Mesenchymal stem cell (in vitro differentiated cells and primary cell): ENCODE data around the gene FURIN.
"Not testable (repeated sequence)": the region's sequence is repeated elsewhere in the genome, so short reads cannot be mapped to it uniquely, and the experiment has no call there.

Experiments used
- DNase-seq: peaks from one replicate; pipeline ENCODE4 v3.0.0-alpha.2; 2013
- H2AFZ ChIP-seq: one replicate; pipeline ENCODE4 v1.6.1; 2013; ENCODE audit warnings: low read depth, mild to moderate bottlenecking, control low read depth, inconsistent platforms, low read length, moderate library complexity
- H2AK5ac ChIP-seq: 2 replicates; pipeline ENCODE4 v1.6.1; 2013; ENCODE audit warnings: low read length, moderate library complexity, mild to moderate bottlenecking, inconsistent platforms; ENCODE audit not compliant: severe bottlenecking
- H2BK120ac ChIP-seq: one replicate; pipeline ENCODE4 v1.6.1; 2013; ENCODE audit warnings: low read depth, mild to moderate bottlenecking, inconsistent platforms, low read length, moderate library complexity
- H2BK12ac ChIP-seq, 2 experiments: one replicate each; pipeline ENCODE4 v1.6.1; 2013; ENCODE audit warnings: inconsistent platforms in 2 of 2, low read length in 2 of 2, mild to moderate bottlenecking in 2 of 2, moderate library complexity in 2 of 2, control low read depth in 1 of 2
- H2BK15ac ChIP-seq: one replicate; pipeline ENCODE4 v1.6.1; 2013; ENCODE audit warnings: mild to moderate bottlenecking, low read depth, inconsistent platforms; ENCODE audit not compliant: poor library complexity, severe bottlenecking
- H2BK5ac ChIP-seq: 2 replicates; pipeline ENCODE4 v1.6.1; 2013; ENCODE audit warnings: low read depth, mild to moderate bottlenecking, low read length, control low read depth, inconsistent platforms; ENCODE audit not compliant: poor library complexity, severe bottlenecking
- H3K14ac ChIP-seq, 2 experiments: one replicate each; pipeline ENCODE4 v1.6.1; 2013; ENCODE audit warnings: inconsistent platforms in 2 of 2, low read length in 2 of 2, control low read depth in 1 of 2, mild to moderate bottlenecking in 1 of 2, moderate library complexity in 1 of 2
- H3K18ac ChIP-seq, 2 experiments: one replicate each; pipeline ENCODE4 v1.6.1; 2013; ENCODE audit warnings: inconsistent platforms in 2 of 2, low read length in 2 of 2, control low read depth in 1 of 2, low read depth in 1 of 2, mild to moderate bottlenecking in 1 of 2
- H3K23ac ChIP-seq, 2 experiments: one replicate each; pipeline ENCODE4 v1.6.1; 2013; ENCODE audit warnings: inconsistent platforms in 2 of 2, low read length in 2 of 2, mild to moderate bottlenecking in 2 of 2, moderate library complexity in 2 of 2, control low read depth in 1 of 2
- H3K27ac ChIP-seq: 2 replicates; pipeline ENCODE4 v1.5.1; 2013; ENCODE audit warnings: mild to moderate bottlenecking, moderate library complexity, low read length, control low read depth, inconsistent platforms; ENCODE audit not compliant: poor library complexity, severe bottlenecking
- H3K27me3 ChIP-seq, 2 experiments: 2 replicates each; pipeline versions ENCODE4 v1.6.1 to v1.7.0; 2013; ENCODE audit warnings: low read length in 2 of 2, mild to moderate bottlenecking in 2 of 2, moderate library complexity in 2 of 2, control low read depth in 1 of 2, inconsistent platforms in 1 of 2; ENCODE audit not compliant: control insufficient read depth in 1 of 2, insufficient read depth in 1 of 2
- H3K36me3 ChIP-seq, 2 experiments: 2 replicates each; pipeline versions ENCODE4 v1.6.1 to v1.7.0; 2013; ENCODE audit warnings: low read length in 2 of 2, control low read depth in 1 of 2, inconsistent platforms in 1 of 2, low read depth in 1 of 2, mild to moderate bottlenecking in 1 of 2; ENCODE audit not compliant: insufficient read depth in 2 of 2, control insufficient read depth in 1 of 2
- H3K4ac ChIP-seq, 2 experiments: one replicate each; pipeline ENCODE4 v1.6.1; 2013; ENCODE audit warnings: inconsistent platforms in 2 of 2, low read length in 2 of 2, mild to moderate bottlenecking in 2 of 2, moderate library complexity in 2 of 2, control low read depth in 1 of 2, low read depth in 1 of 2
- H3K4me1 ChIP-seq: 2 replicates; pipeline ENCODE4 v1.6.1; 2013; ENCODE audit warnings: low read depth, low read length, control low read depth; ENCODE audit not compliant: control insufficient read depth, insufficient read depth
- H3K4me2 ChIP-seq: 2 replicates; pipeline ENCODE4 v1.6.1; 2013; ENCODE audit warnings: low read length, mild to moderate bottlenecking, inconsistent platforms; ENCODE audit not compliant: poor library complexity, severe bottlenecking
- H3K4me3 ChIP-seq, 2 experiments: 2 replicates each; pipeline versions ENCODE4 v1.5.1 to v1.7.0; 2013; ENCODE audit warnings: low read length in 2 of 2, mild to moderate bottlenecking in 2 of 2, control low read depth in 1 of 2, low read depth in 1 of 2; ENCODE audit not compliant: insufficient read depth in 1 of 2
- H3K79me1 ChIP-seq: replicated peaks from 2 replicates; pipeline ENCODE4 v1.6.1; 2013; ENCODE audit warnings: mild to moderate bottlenecking, control low read depth, low read length, inconsistent platforms; ENCODE audit not compliant: poor library complexity, severe bottlenecking
- H3K9ac ChIP-seq: 2 replicates; pipeline ENCODE4 v1.7.0; 2013; ENCODE audit warnings: mild to moderate bottlenecking, low read length, moderate library complexity
- H3K9me3 ChIP-seq: 2 replicates; pipeline ENCODE4 v1.7.0; 2013; ENCODE audit warnings: mild to moderate bottlenecking, low read length; ENCODE audit not compliant: control insufficient read depth
- H4K8ac ChIP-seq: one replicate; pipeline ENCODE4 v1.6.1; 2013; ENCODE audit warnings: inconsistent platforms, mild to moderate bottlenecking, low read length, moderate library complexity
- H4K91ac ChIP-seq: one replicate; pipeline ENCODE4 v1.6.1; 2013; ENCODE audit warnings: mild to moderate bottlenecking, low read length, inconsistent platforms
- WGBS: methylation state at CpG from one replicate; pipeline ENCODE4 v1.1.7; 2013; ENCODE audit warnings: mixed read lengths; 5-methylcytosine and 5-hydroxymethylcytosine counted together

FURIN gene

GRCh38 chr15:90844696-90845095 is 23.7 kb upstream of the FURIN start:
- no peak overlapping the region for H3K27ac ChIP-seq
- H2BK5ac ChIP-seq: no peak overlapping the region
- H2AFZ ChIP-seq: no peak overlapping the region
- H3K36me3 ChIP-seq: no peaks in the 10 kb centered on the region
- H3K79me1 ChIP-seq: no peaks in the 10 kb centered on the region
- peak overlapping the region in 1 of 2 experiments; percentile 71 for H3K4ac ChIP-seq
- H3K4me1 ChIP-seq: peaks cover 15% of the 10 kb centered on the region
- H2BK120ac ChIP-seq: no peak overlapping the region
- H2AK5ac ChIP-seq: no peak overlapping the region
- H3K14ac ChIP-seq: no peak overlapping the region
- no peak overlapping the region for H4K91ac ChIP-seq
- no peak overlapping the region for H4K8ac ChIP-seq
- H2BK12ac ChIP-seq: peak overlapping the region in 1 of 2 experiments; percentile 45
- peak overlapping the region in 1 of 2 experiments; percentile 46 for H3K18ac ChIP-seq
- no peak for DNase-seq
- H3K27me3 ChIP-seq: no peaks in the 10 kb centered on the region
- no peak overlapping the region for H3K4me2 ChIP-seq
- H2BK15ac ChIP-seq: no peak overlapping the region
- H3K9me3 ChIP-seq: no peaks in the 10 kb centered on the region
- no peak overlapping the region for H3K23ac ChIP-seq
- WGBS: 80% methylated on average over 5 of the region's 5 CpGs
- peak overlapping the region; percentile 51 for H3K9ac ChIP-seq
- no peak overlapping the region for H3K4me3 ChIP-seq

GRCh38 chr15:90845201-90845949 is 23.0 kb upstream of the FURIN start:
- H3K4me3 ChIP-seq: no peak overlapping the region
- H3K9ac ChIP-seq: peak overlapping the region; percentile 51
- peak overlapping the region; percentile 80 for H4K91ac ChIP-seq

GRCh38 chr15:90849424-90849823 is 19.0 kb upstream of the FURIN start:
- not testable (repeated sequence) for H3K4me2 ChIP-seq, H3K27ac ChIP-seq, H2AK5ac ChIP-seq, H3K4ac ChIP-seq, H3K18ac ChIP-seq, H3K27me3 ChIP-seq, H2AFZ ChIP-seq, H3K14ac ChIP-seq, H3K79me1 ChIP-seq, H3K36me3 ChIP-seq, H4K91ac ChIP-seq, H4K8ac ChIP-seq, H2BK120ac ChIP-seq, H3K4me3 ChIP-seq, H2BK15ac ChIP-seq, H2BK12ac ChIP-seq, H3K23ac ChIP-seq, H3K9me3 ChIP-seq, H3K9ac ChIP-seq, H2BK5ac ChIP-seq, DNase-seq
- peaks cover 21% of the 10 kb centered on the region for H3K4me1 ChIP-seq
- 100% methylated on average over 1 of the region's 1 CpG for WGBS

More at GRCh38 chr15:90845201-90845949, 23.0 kb upstream of the FURIN start:
- H2AK5ac ChIP-seq: peak overlapping the region; percentile 3
- no peak overlapping the region for H3K23ac ChIP-seq
- H3K4me1 ChIP-seq: peaks cover 12% of the 10 kb centered on the region
- 44% methylated on average over 9 of the region's 9 CpGs for WGBS
- no peaks in the 10 kb centered on the region for H3K79me1 ChIP-seq
- H3K9me3 ChIP-seq: no peaks in the 10 kb centered on the region
- peak overlapping the region; percentile 71 to 75 for H2BK12ac ChIP-seq
- no peak overlapping the region for H3K4ac ChIP-seq
- peak overlapping the region; percentile 3 to 67 for H3K18ac ChIP-seq
- H2BK5ac ChIP-seq: no peak overlapping the region
- H3K36me3 ChIP-seq: no peaks in the 10 kb centered on the region
- H2AFZ ChIP-seq: peak overlapping the region; percentile 66
- H2BK15ac ChIP-seq: peak overlapping the region; percentile 30
- H3K14ac ChIP-seq: no peak overlapping the region
- DNase-seq: peak; percentile 96
- H4K8ac ChIP-seq: peak overlapping the region; percentile 78
- H3K27me3 ChIP-seq: no peaks in the 10 kb centered on the region
- H3K4me2 ChIP-seq: no peak overlapping the region
- H3K27ac ChIP-seq: peak overlapping the region; percentile 62
- peak overlapping the region; percentile 80 for H2BK120ac ChIP-seq

- no peak overlapping the region for H3K14ac ChIP-seq
- no peak overlapping the region for H2AK5ac ChIP-seq
- no peak overlapping the region for H3K27ac ChIP-seq
- H3K79me1 ChIP-seq: no peaks in the 10 kb centered on the region
- H2BK12ac ChIP-seq: no peak overlapping the region
- no peak overlapping the region for H2BK5ac ChIP-seq
- H3K36me3 ChIP-seq: no peaks in the 10 kb centered on the region
- H2BK15ac ChIP-seq: no peak overlapping the region
- no peak overlapping the region for H3K4me3 ChIP-seq
- no peak overlapping the region for H3K4me2 ChIP-seq
- no peak overlapping the region for H4K8ac ChIP-seq
- no peak overlapping the region for H3K9ac ChIP-seq
- no peaks in the 10 kb centered on the region for H3K9me3 ChIP-seq
- H3K27me3 ChIP-seq: no peaks in the 10 kb centered on the region
- H3K4ac ChIP-seq: no peak overlapping the region
- no peak overlapping the region for H2AFZ ChIP-seq
- no peak overlapping the region for H3K18ac ChIP-seq
- H2BK120ac ChIP-seq: no peak overlapping the region
- no peak overlapping the region for H3K23ac ChIP-seq
- WGBS: 100% methylated on average over 5 of the region's 6 CpGs
- H3K4me1 ChIP-seq: peaks cover 11% of the 10 kb centered on the region
- peak overlapping the region; percentile 82 for H4K91ac ChIP-seq
- DNase-seq: no peak
Measured at GRCh38 chr15:90851114-90851513, 17.3 kb upstream of the FURIN start.
